RWPE1 (cell line): ENCODE measurements around the gene WDPCP.
"Not testable (repeated sequence)": the region's sequence is repeated elsewhere in the genome, so short reads cannot be mapped to it uniquely, and the experiment has no call there.

Source experiments
- CTCF ChIA-PET: fragments of 350-600 bp; sonication (Branson Sonifier 250); formaldehyde crosslinking; extraction: SDS; loops from one replicate; lab custom pipeline; 2021; lab: Yijun Ruan, JAX
- POLR2A ChIA-PET: fragments of 400-600 bp; formaldehyde crosslinking; extraction: SDS; loops from one replicate; lab custom pipeline; 2020; ENCODE audit warnings: antibody characterized with exemption; ENCODE audit not compliant: low non-redundant PET; lab: Yijun Ruan, JAX
- DNase-seq: peaks from one replicate; pipeline ENCODE4 v3.0.0; 2012; ENCODE audit warnings: low spot score
- H3K27ac ChIP-seq: fragments of 450-650 bp; 2 replicates; pipeline ENCODE4 v1.5.1; 2017
- CTCF ChIP-seq: fragments of 450-650 bp; conservative IDR thresholded peaks from 2 replicates; pipeline ENCODE4 v1.5.1; 2017; ENCODE audit warnings: low read depth, mild to moderate bottlenecking

The WDPCP gene

GRCh38 chr2:63581298-63581961 is 6.8 kb downstream of the WDPCP start:
- ChIA-PET CTCF (no interaction called here), POLR2A (no interaction called here)
- H3K27ac ChIP-seq: no peak overlapping the region
- DNase-seq: no peak
- no peak for TF ChIP-seq CTCF

GRCh38 chr2:63580651-63581297 is 7.5 kb downstream of the WDPCP start:
- H3K27ac ChIP-seq: no peak overlapping the region
- no peak for DNase-seq
- POLR2A ChIA-PET: no interaction called here
- CTCF ChIA-PET: no interaction called here
- TF ChIP-seq CTCF: no peak

GRCh38 chr2:63578767-63579166 is 9.5 kb downstream of the WDPCP start:
- ChIA-PET POLR2A (interaction anchor here (0.6 kb wide), 1 partner anchor 360 kb away, joined by 5 read pairs; no protein-coding TSS in a partner anchor), CTCF (interaction anchor here (0.7 kb wide), 1 partner anchor 92 kb away, joined by 10 read pairs; no protein-coding TSS in a partner anchor)
- TF ChIP-seq CTCF: no peak
- DNase-seq: no peak
- no peak overlapping the region for H3K27ac ChIP-seq

GRCh38 chr2:63576546-63576945 is 11.7 kb downstream of the WDPCP start:
- ChIA-PET CTCF (no interaction called here), POLR2A (no interaction called here)
- DNase-seq: no peak
- no peak for TF ChIP-seq CTCF
- H3K27ac ChIP-seq: no peak overlapping the region

- DNase-seq, H3K27ac ChIP-seq, CTCF ChIA-PET, POLR2A ChIA-PET: not testable (repeated sequence)
These were observed 14.4 kb downstream of the WDPCP start for GRCh38 chr2:63573726-63574345.

GRCh38 chr2:63573026-63573425 is 15.3 kb downstream of the WDPCP start:
- DNase-seq, POLR2A ChIA-PET, H3K27ac ChIP-seq, CTCF ChIA-PET: not testable (repeated sequence)

GRCh38 chr2:63572001-63572400 is 16.3 kb downstream of the WDPCP start:
- ChIA-PET POLR2A (no interaction called here), CTCF (no interaction called here)
- DNase-seq: no peak

More at GRCh38 chr2:63572001-63572400, 16.3 kb downstream of the WDPCP start:
- TF ChIP-seq CTCF: no peak
- H3K27ac ChIP-seq: no peak overlapping the region
